Uterus (tissue), 2 donors: ENCODE results near the gene LCMT1.

Source experiments
- CTCF ChIP-seq, 4 experiments: fragments of 200-600 bp in 2 of 4; fragments of 450-650 bp in 2 of 4; sonication (generic) in 2 of 4; IDR thresholded peaks; one replicate each; pipeline ENCODE4 v1.5.1; 2016 to 2019; ENCODE audit warnings: antibody characterized with exemption in 4 of 4, mild to moderate bottlenecking in 2 of 4, moderate library complexity in 1 of 4
- POLR2A ChIP-seq, 2 donors: fragments of 450-650 bp; IDR thresholded peaks; one replicate each; pipeline ENCODE4 v1.6.1; 2016; ENCODE audit warnings: antibody characterized with exemption in 2 of 2, mild to moderate bottlenecking in 1 of 2, moderate library complexity in 1 of 2

GRCh38 chr16:25079637-25080378 is 31.7 kb upstream of the LCMT1 start:
- TF ChIP-seq CTCF (IDR thresholded peaks at IDR 0.05) (no peak), POLR2A (IDR thresholded peaks at IDR 0.05) (no peak)
